HG03139 (cell line): ENCODE results near the gene VPS72.

Experiments
- ATAC-seq: cut with Tn5 transposase; IDR thresholded peaks from one replicate; pipeline ENCODE4 v1.9.1; 2021; ENCODE audit not compliant: unreplicated experiment

VPS72 gene

GRCh38 chr1:151146072-151146411 lies 44.0 kb downstream of the VPS72 start:
- no peak for ATAC-seq

GRCh38 chr1:151145304-151146071 lies 44.5 kb downstream of the VPS72 start:
- ATAC-seq = no peak

- no peak for ATAC-seq
Measured at GRCh38 chr1:151144474-151145303, 45.3 kb downstream of the VPS72 start.

- no peak for ATAC-seq
Measured at GRCh38 chr1:151143986-151144385, 46.0 kb downstream of the VPS72 start.

GRCh38 chr1:151143057-151143435 lies 47.0 kb downstream of the VPS72 start:
- no peak for ATAC-seq

GRCh38 chr1:151142411-151143056 lies 47.5 kb downstream of the VPS72 start:
- no peak for ATAC-seq

GRCh38 chr1:151137789-151138188 lies 52.2 kb downstream of the VPS72 start:
- no peak for ATAC-seq

GRCh38 chr1:151135433-151136385 lies 54.3 kb downstream of the VPS72 start:
- no peak for ATAC-seq

- no peak for ATAC-seq
Measured at GRCh38 chr1:151134991-151135390, 55.0 kb downstream of the VPS72 start.

- no peak for ATAC-seq
Measured at GRCh38 chr1:151134396-151134795, 55.6 kb downstream of the VPS72 start.

GRCh38 chr1:151133018-151133806 lies 56.8 kb downstream of the VPS72 start:
- no peak for ATAC-seq

- ATAC-seq = no peak
Measured at GRCh38 chr1:151132335-151133017, 57.5 kb downstream of the VPS72 start.

- ATAC-seq = no peak
Measured at GRCh38 chr1:151131701-151132334, 58.2 kb downstream of the VPS72 start.

GRCh38 chr1:151130987-151131586 lies 58.9 kb downstream of the VPS72 start:
- no peak for ATAC-seq

GRCh38 chr1:151128800-151129199 lies 61.2 kb downstream of the VPS72 start:
- no peak for ATAC-seq
